COLO829 (cell line): Measurements from ENCODE around the gene ANKRD29.
"Not testable (repeated sequence)": the region's sequence is repeated elsewhere in the genome, so short reads cannot be mapped to it uniquely, and the experiment has no call there.

Experiments used
- DNase-seq: peaks from one replicate; pipeline ENCODE4 v3.0.0; 2012; ENCODE audit warnings: low spot score

ANKRD29 gene

DNA sequence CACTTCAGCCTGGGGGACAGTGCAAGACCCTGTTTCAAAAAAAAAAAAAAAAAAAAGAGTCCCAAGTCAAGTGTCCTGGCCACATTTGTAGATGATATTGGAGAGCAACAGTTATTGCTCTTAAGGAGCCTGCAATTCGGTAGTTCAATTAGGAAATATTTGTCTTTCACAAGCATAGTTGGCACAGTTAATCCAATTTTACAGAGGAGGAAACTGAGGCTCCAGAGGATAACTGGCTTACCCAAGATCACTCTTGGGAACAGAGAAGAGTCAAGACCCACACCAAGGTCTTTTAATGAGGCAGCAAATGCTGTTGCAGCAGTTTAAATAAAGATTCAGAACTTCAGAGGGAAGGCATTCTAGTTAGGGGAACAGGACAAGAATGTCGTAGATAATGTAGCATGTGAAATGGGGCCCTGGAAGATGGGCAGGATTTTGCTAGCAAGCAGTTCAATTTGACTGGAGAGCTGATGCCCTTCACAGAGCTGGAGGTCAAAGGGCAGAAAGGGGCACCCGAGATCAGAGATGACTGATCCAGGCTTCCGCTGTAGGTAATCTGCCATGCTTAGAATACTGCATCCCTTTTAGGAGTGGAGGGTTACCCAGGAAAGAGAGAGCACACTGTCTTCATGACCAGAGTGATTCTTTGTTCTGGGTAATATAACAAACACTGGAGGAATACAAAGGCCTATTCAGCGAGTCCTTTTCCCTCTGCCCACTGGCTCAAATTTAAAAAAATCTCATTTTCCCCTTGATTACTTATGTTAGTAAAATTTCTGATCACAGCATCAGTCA lies 79.4 kb downstream of the ANKRD29 start:
- DNase-seq: peak; percentile 73

- no peak for DNase-seq
Observed at GRCh38 chr18:23580677-23581367, 81.9 kb downstream of the ANKRD29 start.

- no peak for DNase-seq
Observed at GRCh38 chr18:23578891-23579653, 83.6 kb downstream of the ANKRD29 start.

DNA sequence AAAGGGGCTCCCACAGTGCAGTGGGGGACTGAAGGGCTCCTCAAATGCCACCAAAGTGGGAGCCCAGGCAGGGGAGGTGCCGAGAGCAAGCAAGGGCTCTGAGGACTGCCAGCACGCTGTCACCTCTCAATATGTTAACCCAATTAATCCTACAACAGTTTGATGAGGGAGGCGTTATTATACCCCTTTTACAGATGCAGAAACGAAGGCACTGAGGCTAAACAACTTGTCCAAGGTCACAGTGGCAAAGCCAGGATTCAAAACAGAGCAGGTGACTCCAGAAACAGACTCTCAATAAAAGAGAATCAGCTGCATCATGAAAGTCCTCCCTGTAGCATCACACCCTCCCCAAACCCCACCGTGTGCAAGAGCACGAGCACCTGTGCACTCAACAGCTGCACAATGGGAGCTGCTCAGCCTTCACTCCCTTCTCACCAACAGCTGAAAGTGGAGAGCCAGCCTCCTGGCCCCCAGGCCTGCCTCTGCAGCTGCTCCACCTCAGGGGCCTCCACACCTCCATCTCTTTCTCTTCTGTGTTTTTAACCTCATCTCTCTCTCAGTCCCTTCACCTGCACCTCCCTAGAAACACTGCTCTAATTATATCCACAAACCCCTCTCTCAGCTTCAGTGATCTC lies 84.5 kb downstream of the ANKRD29 start:
- no peak for DNase-seq

- DNase-seq: not testable (repeated sequence)
Observed at GRCh38 chr18:23577521-23577920, 85.2 kb downstream of the ANKRD29 start.

DNA sequence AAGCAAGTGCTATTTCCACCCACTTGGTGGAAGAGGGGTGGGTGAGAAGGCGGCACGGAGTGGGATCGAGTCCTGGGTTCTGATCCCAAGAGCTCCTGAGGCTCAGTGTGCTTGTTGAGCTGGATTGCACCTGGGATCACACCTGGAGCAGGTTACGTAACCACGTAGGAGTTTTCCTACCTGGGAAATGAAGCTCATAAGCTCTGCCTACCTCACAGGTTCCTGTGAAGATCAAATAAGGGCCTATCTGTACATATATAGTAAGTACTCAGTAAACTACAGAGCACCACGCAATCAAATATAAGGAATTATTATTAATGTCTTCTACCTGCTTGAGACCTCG lies 87.4 kb downstream of the ANKRD29 start:
- no peak for DNase-seq

- DNase-seq: no peak
Observed at GRCh38 chr18:23574611-23575308, 88.0 kb downstream of the ANKRD29 start.

DNA sequence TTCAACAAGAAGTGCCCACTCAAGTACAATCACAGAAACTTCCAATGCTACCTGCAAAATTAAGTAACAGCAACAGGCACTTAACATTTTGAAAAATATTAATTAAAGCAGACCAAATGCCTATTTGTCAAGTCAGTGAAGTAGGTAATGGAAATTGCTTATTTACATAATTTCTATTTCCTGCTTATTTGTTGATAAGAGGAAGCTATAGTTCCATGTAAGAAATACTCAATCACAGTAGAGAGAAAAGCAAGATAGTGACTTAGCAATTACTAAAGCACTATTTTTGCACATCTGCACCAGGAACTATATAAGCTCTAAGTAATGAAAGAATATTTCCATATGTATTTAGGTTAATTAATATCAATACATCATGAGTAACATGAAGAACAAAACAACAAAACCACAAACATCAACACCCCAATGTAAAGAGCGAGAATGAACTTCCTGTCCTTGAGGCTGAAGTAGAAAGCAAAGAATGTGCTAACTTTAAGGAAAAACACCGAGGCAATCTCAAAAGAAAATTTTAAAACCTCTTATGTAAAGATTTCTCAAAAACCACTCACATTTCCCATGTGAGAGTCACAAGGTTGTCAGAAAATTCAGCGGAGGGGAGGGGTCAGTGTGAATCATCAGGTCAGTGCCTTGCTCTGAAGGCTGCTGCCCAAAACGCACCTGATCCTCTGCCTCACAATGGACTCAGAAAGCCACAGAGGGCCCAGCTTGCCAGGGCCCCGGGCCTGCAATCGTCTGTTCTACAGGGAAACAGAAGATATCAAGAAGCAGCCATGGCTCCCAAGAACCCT lies 88.9 kb downstream of the ANKRD29 start:
- DNase-seq: peak; percentile 41

GRCh38 chr18:23573020-23573419 lies 89.7 kb downstream of the ANKRD29 start:
- DNase-seq: no peak

- DNase-seq: no peak
Observed at GRCh38 chr18:23572570-23572969, 90.1 kb downstream of the ANKRD29 start.

- no peak for DNase-seq
Observed at GRCh38 chr18:23572012-23572411, 90.7 kb downstream of the ANKRD29 start.

- DNase-seq: no peak
Observed at GRCh38 chr18:23570912-23571504, 91.7 kb downstream of the ANKRD29 start.

DNA sequence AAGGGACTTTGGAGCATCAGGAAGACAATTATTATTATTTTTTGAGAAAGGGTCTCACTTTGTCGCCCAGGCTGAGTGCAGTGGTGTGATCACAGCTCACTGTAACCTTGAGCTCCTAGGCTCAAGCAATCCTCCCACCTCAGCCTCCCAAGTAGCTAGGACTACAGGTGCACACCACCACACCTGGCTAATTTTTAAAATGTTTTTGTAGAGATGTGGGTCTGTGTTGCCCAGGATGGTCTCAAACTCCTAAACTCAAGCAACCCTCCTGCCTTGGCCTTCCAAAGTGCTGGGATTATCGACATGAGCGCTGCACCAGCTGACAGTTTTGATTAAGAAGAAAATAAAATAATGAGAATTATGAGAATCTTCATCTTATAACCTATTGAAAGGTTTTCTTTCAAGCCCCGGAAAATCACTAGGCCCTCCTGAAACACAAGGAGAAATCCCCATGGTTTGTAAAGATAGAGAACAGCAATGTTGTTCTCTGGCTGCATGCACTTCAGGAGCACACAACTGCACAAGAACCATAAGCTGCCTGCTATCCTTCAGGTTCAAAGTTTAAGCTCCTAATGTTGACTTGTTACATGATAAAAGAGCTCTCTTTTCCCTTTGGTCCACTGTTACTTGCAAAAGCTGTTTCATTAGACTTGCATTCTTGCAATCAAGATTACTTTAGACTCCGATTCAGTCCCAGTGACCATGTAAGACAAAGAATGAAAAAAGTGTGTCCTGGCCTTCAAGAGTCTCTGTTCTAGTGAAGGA lies 93.2 kb downstream of the ANKRD29 start:
- no peak for DNase-seq

GRCh38 chr18:23568281-23569138 lies 94.2 kb downstream of the ANKRD29 start:
- DNase-seq: no peak

- DNase-seq: no peak
Observed at GRCh38 chr18:23567671-23568070, 95.0 kb downstream of the ANKRD29 start.

DNA sequence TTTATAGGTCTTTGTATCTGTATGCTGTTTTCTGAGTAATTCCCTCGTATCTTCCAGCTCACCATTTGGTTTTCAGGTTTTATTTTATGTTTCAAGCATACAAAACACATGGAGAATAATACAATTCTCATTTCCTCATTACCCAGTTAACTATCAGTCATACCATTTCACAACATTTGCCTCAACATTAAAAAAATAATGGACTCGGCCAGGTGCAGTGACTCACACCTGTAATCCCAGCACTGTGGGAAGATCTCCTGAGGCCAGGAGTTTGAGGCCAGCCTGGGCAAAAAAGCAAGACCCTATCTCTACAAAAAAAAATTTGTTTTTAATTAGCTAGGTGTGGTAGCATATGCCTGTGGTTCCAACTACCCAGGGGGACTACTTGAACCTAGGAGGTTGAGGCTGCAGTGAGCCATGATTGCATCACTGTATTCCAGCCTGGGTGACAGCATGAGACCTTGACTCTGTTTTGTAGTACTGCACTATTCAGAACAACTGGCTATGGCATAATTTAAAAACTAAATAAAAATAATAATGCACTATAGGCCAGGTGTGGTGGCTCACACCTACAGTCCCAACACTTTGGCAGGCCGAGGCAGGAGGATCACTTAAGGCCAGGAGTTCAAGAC lies 96.7 kb downstream of the ANKRD29 start:
- no peak for DNase-seq

DNA sequence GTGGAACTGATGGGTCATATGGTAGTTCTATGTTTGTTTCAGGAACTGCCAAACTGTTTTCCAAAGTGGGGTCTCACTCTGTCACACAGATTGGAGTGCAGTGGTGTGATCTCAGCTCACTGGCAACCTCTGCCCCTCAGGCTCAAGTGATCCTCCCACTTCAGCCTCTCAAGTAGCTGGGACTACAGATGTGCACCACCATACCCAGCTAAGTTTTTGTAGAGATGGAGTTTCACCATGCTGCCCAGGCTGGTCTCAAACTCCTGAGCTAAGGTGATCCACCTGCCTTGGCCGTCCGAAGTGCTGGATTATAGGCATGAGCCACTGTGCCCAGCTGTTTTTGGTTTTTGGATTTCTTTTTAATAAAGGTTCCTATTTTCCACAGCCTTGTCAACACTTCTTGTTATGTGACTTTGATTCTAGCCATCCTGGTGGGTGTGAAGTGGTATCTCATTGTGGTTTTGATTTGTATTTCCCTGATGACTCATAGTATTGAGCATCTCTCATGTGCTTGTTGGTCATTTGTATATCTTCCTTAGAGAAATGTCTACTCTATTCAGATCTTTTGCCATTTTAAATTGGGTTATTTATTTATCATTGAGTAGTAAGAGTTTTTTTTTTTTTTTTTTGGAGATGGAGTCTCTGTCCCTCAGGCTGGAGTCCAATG lies 99.2 kb downstream of the ANKRD29 start:
- peak; percentile 12 for DNase-seq

DNA sequence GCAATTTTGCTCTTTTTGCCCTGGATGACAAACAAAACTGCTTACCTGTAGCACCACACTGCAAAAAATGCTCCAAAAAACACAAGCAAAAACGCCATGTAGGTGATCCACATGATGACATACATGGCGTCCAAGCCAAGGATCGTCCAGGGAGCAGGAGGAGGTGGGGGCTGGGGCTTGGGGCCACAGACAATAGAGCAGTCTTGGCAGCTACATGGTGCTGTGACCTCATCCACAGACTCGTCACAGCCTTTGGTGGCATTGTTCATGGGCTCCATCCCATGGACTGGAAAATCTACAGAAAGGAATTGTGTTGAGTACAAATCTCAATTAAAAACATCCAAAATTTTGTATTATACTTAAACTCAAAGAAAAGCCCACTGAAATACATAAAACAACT lies 102.5 kb downstream of the ANKRD29 start:
- no peak for DNase-seq
